HG02798 (cell line): Measurements from ENCODE around the gene C11orf86.

Experiments used
- ATAC-seq: cut with Tn5 transposase; IDR thresholded peaks from one replicate; pipeline ENCODE4 v1.9.1; 2021; ENCODE audit warnings: mild to moderate bottlenecking; ENCODE audit not compliant: unreplicated experiment, poor library complexity

C11orf86 gene

GRCh38 chr11:66964495-66964894 is 10.6 kb upstream of the C11orf86 start:
- ATAC-seq = no peak

GRCh38 chr11:66966351-66966750 is 8.8 kb upstream of the C11orf86 start:
- ATAC-seq = no peak

GRCh38 chr11:66967670-66968425 is 7.3 kb upstream of the C11orf86 start:
- ATAC-seq = no peak

- ATAC-seq = no peak
Observed at GRCh38 chr11:66969584-66970225, 5.4 kb upstream of the C11orf86 start.

- ATAC-seq = no peak
Observed at GRCh38 chr11:66970371-66970806, 4.7 kb upstream of the C11orf86 start.

GRCh38 chr11:66970807-66971442 is 4.2 kb upstream of the C11orf86 start:
- no peak for ATAC-seq

- ATAC-seq = no peak
Observed at GRCh38 chr11:66971488-66971887, 3.6 kb upstream of the C11orf86 start.

- no peak for ATAC-seq
Observed at GRCh38 chr11:66973956-66974580, 1.0 kb upstream of the C11orf86 start.

- no peak for ATAC-seq
Observed at GRCh38 chr11:66975405-66976027, 412 bp downstream of the C11orf86 start.

- ATAC-seq = no peak
Observed at GRCh38 chr11:66976028-66976467, 944 bp downstream of the C11orf86 start.

GRCh38 chr11:66976925-66977324 is 1.8 kb downstream of the C11orf86 start:
- ATAC-seq = no peak

- no peak for ATAC-seq
Observed at GRCh38 chr11:66978229-66978628, 3.1 kb downstream of the C11orf86 start.

GRCh38 chr11:66978717-66979116 is 3.6 kb downstream of the C11orf86 start:
- ATAC-seq = no peak

GRCh38 chr11:66979336-66979980 is 4.4 kb downstream of the C11orf86 start:
- ATAC-seq = no peak

GRCh38 chr11:66981976-66982578 is 7.0 kb downstream of the C11orf86 start:
- ATAC-seq = no peak

- ATAC-seq = no peak
Observed at GRCh38 chr11:66983275-66983924, 8.3 kb downstream of the C11orf86 start.

- ATAC-seq = no peak
Observed at GRCh38 chr11:66985508-66986177, 10.5 kb downstream of the C11orf86 start.

- no peak for ATAC-seq
Observed at GRCh38 chr11:66986178-66986545, 11.1 kb downstream of the C11orf86 start.
